ENCODE results near the gene PTPRK.

Gene PTPRK

DNA sequence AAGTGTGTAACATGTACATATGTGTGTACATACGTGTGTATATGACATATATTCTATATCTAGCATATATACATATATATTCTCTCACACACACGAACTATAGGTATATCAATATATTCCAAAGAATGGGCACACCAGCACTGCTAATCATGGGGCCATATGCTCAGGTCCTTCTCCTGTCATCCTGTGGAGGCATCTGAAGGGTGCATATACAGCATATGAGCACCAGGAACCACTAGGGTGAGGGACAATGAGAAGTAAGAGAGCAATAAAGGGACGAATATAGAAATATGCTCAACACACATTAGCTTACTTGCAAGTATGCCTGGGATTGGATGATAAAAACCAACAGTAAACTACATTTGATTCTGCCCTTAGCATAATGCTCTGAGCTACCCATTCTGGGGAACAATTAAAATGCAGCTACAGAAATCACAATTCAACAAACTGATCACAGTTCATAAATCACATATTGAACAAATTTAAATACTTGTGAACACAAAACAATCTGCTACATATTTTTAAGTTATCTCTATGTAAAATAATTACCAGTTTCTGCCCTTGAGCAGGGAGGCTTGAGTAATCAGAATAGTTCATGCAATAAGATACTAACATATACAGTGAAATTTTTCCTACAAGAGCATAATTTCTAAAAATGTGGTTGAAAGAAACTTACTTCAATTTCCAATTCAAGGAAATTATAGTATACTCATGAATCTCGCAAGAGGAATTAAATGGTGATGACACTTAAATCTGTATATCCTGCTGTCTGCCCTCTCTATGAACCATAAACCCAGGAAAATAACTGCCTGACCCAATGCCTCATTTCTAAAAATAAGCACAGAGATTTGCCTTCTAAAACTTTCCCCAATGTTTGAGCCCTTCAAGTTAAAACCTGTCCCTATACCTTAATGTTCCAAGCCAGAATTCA, 347.4 kb downstream of the PTPRK start:
- no peak for ATAC-seq

DNA sequence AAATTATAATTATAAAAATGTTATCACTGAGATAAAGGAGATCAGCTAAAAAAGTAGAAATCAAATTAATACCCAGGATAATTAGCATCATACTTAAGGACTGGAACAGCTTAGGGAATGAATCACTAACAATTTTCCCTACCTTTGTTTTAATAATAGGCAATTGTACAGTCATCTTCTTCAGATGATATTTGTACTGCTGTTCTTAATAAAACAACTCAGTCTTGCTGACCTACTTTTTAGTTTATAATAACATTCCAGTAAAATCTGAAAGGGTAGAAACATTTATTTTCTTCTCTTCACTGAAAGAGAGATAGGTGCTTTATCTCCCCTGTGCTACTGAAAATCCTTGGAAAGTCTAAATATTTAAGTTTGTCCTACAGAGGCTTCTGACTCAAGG, 348.3 kb downstream of the PTPRK start:
- ATAC-seq: no peak

DNA sequence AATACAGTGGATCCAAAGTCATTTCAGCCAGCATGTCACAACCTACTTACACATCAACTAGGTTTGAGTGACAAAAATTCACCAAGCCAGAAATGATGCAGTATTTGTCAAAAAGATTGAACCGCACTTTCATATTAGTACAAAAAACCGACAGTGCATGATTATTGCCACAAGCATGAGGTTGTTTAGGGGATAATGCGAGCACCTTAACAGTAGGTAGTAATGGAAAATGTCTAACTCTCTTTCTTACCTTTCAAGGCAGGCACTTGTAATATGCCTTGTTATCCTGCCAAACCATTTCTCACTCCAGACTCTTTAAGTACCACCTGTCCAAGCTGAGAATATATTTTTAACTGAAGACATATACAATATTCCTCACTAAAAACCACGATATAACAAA, 349.2 kb downstream of the PTPRK start:
- no peak for ATAC-seq

DNA sequence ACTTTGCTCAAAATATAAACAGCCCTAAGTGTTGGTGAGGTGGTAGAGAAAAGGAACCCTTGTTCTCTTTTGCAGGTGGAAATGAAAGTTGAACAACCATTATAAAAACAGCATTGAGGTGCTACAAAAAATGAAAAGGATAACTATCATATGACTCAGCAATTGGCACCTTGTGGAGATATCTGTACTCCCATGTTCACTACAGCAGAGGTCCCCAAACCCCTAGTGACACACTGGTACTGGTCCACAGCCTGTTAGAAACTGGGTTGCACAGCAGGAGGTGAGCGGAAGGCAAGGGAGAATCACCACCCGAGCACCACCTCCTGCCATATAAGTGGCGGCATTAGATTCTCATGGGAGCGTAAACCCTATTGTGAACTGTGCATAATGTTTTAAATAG, 352.2 kb downstream of the PTPRK start:
- ATAC-seq: no peak

DNA sequence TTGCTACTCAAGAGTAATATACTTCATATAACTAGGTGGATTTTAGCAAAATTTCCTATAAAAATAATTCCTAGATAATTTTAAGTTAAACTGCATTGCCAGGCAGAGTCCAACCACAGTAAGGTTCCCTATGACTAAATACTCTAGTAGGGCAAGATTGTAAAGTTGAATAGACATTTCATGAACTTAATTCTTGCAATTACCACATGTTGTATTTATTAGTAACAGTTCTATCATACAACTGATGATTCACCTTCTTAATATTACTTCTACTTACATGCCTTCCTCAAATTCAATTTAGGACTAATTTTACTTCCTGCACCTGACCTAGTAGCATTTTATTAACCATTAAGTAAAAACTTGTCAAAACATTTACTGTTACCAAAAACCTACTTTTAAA, 352.8 kb downstream of the PTPRK start:
- no peak for ATAC-seq

DNA sequence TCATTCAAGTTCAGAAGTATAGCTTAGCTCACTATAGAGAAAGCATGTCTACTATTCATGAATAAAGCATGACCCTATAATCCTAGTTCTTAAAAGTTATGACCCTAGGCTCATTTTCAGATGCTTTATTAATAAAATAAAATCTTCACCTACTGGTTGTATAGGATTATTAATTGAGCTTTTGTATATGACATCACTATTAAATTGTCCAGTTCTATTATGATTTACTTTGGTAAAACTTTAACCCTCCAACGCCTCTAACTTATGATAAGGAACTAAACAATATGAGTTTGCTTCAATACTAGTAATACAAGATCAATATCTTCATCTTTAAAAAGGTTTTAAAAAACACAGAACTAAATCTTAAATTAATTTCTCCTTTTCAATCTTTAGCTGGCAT, 356.1 kb downstream of the PTPRK start:
- no peak for ATAC-seq

DNA sequence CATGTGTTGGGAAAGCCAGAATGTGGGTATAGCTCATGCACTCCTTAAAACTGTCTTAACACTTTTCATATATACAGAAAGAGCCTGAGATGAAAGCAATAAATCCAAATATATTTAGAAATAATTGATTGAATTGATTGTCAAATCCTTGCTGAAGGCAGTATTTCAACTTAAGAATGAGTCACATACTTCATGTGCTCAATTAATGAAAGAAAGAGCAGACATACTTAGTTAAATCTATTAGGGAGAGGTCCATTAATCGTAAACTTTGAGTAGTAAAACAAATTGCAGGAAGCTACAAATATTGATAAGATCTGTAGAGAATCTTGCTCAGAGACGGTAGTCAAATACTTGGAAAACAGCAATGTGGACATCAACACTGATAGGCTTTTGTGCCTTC, 358.0 kb downstream of the PTPRK start:
- no peak for ATAC-seq

DNA sequence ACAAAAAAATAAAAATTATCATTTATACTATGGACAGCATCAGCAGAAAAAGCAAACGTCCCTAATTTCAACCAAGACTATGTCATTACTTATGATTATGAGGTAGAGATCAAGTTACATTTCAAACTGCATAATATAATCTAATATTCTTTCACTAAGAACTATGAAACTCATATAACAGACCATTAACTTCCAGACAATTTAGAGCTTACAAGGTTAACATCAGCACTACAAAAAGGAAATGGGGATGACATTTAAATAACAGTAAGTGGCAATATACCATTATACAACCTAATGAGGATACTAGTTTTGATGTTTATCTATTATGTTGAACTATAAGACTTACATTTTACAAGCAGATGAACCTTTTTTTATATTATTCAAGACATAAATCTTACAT, 358.6 kb downstream of the PTPRK start:
- ATAC-seq: no peak

DNA sequence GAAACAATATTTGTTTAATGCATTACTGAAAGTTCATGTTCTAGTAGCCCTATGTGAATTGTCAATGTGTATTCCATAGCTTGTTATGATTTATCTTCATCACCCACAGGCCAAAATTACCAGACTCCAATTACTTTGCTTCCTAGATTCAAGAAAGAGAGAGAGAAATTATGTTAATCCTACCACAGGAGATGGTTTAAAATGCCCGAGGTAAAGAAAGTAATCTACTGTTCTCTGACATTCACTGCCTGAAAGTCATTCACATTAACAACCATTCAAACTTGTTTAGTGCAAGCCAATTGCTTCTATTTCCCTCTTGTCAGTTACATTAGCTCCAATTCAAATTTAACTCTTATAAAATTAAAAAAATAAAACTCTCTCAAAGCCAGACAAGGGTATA, 359.1 kb downstream of the PTPRK start:
- no peak for ATAC-seq

DNA sequence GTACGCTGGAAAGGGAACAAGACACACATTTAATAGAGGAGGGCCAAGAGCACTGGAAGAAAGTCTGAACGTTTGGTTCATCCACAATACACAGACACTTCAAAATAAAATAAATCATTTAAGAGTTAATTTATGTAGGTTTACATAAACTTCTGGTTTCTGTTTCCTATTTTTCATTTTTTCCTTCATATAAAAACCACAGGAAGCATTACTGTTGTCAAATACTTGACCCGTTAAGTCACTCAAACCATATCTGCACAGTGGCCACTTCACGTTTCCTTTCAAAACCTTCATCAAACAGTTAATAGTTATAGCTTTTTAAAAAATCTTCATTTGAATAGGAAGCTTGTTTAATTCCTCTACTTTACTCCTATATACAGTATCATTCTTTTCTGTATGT, 361.9 kb downstream of the PTPRK start:
- no peak for ATAC-seq

DNA sequence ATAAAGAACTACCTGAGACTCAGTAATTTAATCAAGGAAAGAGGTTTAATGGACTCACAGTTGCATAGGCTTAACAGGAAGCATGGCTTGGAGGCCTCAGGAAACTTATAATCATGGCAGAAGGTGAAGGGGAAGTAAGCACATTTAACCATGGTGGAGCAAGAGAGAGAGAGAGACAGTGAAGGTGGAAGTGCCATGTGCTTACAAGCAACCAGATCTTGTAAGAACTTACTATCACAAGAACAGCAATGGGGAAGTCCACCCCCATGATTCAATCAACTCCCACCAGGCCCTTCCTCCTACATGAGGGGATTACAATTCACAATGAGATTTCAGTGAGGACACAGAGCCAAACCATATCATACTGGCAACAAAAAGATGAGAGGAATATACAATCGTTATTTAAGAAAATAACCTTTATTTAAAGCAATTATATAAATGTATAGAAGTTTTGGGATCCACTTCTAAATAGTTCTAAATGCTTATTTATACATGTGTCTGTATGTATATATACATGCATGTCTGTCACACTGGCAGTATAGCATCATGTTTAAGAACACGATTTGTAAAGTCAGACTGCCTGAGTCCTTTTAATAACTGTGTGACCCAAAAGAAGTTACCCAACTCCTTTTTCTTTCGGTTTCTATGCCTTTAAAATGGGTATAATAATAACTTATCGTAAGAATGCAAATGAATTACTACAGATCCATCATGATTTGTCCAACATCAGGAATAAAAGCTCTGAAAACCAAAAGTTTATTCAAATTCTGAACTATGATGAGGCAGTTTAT, 363.9 kb downstream of the PTPRK start:
- no peak for ATAC-seq

DNA sequence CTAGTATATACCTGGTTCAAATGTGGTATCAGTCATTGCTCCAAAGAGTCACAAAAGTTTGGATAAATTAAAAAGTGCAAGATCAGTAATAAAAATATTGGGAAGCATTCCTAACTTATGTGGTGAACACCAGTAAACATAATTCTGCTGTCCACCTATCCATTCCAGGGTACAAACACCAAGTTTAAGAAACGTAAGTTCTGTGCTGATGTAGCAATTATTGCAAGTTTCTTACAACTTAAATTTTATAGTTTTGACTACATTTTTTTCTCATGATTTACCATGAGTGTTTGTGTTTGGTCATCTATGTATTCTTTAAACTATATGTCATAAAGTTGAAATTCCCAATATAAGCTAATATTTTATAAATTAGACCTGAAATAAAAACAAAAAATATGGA, 364.6 kb downstream of the PTPRK start:
- ATAC-seq: no peak

DNA sequence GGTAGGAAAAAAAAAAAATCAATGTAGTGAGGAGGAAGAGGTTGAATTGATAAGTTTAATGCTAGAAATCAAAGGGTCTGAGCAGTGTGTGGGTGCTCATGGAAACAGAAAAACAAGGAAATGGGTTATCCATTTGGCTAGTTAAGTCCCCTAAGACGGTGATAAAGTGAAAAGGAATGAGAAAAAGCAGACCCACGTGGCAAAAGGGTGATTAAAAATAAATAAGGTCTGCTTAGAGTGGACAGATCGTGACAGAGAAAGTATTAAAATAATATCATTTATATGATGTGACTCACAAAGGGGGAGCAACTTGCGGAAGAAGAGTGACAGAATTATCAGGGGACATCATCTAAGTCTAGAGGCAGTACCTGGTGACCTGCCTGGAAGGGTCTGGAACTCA, 367.8 kb downstream of the PTPRK start:
- ATAC-seq: no peak

DNA sequence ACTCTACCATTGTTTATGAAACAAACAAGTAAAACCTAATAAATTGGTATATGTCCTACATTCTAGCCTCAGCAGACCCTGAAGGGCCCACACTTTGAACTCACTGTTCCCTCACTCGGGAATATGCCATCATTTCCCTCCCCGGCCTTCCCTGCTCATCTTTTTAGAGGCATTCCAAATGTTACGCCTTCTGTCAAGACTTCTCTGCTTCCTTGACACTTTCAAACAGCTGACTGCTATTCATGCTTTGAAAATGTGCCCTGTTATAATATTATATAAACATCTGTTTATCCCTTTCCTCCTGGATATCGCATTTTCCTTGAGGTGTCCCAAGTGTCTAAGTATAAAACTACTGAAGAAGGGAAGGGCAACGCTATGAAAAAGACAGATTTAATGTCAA, 370.0 kb downstream of the PTPRK start:
- ATAC-seq: no peak

DNA sequence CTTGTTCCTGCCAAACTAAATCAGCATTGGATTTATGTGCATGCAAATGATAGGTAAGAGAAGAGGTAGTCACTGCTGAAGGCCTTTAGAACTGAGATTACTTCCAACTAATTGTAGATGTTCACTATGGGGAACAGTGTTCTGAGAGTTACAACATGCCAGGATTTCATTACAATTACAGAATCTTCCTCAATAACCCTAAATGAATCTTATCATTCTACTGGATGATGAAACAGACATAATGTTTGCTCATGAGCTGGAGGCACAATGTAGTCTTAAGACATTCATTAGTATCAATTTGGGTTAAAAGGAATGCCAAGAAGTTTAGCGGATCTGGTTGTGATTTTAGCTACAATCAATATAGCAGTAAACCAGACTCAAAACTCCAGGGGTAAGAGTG, 370.6 kb downstream of the PTPRK start:
- ATAC-seq: no peak

DNA sequence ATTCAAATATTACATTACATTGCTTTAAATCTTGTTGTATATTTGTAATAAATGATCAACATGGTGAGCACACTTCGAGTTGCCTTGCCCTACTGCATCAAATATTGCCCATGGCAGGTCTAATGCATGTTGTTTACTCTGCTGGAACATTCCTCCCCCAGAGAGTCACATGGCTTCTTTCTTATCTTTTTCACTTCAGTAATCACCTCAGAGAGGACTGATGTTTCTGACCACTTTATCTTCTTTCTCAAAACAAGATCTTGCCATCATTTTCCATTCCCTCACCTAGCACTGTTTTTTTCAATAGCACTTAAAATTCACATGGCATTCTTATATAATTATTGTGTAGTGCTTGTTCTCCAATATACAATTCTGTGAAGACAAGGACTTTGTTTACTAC, 376.1 kb downstream of the PTPRK start:
- ATAC-seq: no peak

DNA sequence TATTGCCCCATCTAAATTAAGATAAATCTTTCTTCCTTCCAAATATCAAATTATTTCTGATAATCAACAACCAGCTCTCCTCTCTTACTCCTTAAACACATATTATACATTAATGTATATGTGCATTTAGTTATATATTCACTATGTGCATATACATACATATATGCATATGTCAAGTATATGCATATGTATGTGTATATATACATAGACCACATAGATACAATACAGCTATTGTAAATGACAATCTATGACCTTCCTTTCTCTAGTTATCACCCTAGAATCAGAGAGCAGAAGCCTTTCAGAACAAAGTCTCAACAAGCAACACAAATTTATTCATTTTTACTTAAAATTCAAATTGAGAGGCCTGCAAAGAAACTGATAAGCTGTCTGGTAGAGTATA, 378.5 kb downstream of the PTPRK start:
- ATAC-seq: no peak

DNA sequence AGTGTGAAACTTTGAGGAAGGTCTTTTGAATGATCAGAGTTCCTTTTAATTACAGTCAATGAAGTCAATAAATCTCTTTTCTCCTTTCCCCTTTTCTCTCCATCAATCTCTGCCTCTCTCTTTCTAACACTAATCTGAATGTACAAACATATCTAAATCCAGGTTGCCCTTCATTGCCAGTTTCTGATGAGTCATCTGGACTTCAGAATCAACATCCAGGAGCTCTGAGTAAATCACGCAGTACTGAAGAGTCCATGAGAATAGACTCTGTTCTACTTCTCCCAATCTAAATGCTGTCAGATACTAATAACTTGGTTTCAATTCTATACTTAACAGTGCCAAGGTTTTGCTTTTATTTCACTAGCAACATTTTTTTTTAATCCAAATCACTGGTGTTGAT, 380.9 kb downstream of the PTPRK start:
- ATAC-seq: no peak

DNA sequence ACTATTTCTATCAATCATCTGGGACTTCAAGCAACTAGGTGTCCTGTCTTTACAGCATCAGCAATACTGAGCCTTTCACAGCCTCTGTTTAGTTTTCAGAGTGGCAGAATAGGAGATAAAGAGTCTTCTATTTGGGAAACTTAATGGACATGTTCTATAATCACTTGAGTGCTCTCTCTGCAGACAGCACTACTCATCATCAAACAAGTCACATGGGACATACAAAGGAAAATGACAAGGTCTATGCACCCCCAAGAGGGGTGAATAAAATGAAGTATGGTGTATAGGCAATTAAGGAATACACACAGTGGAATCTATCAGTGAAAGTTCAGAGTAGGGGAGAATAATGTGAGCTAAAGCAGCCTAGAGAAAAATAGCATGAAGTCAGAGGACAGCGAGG, 381.7 kb downstream of the PTPRK start:
- no peak for ATAC-seq

DNA sequence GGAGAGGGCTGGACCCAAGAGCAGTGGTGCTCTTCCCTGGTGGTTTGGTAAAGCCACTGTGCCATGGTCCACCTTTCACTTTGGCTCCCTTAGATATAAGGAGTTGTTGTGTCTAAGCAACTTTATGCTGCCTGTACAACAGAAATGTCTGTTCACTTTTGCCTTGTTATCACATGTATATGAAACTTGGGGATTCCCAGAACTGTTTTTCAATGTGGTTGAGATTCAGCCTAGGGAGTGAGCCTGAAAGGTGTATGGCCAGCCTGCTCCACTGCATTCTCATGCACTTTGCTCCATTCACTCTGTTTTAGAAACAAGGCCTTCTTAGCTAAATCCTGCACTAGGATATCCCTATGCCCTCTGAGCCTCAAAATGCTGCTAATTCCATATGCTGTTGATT, 385.1 kb downstream of the PTPRK start:
- no peak for ATAC-seq

DNA sequence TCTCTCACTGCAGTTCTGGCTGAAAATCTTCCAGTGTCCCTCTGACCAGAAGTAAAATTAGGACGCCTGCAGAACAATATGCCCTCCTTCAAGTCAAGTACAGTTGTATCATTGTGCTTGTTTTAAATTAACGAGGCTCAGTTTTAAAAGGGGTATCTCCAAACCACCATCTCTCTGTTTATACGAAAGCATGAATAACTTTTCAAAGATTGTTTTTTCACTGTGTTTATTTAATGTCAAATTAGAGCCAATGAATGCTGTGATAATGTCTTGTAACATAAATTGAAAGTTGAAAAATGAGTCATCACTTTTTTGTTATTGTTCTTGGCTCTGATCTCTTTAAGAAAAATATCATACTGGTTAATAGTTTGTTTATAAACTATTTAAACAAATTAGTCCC, 388.8 kb downstream of the PTPRK start:
- ATAC-seq: no peak

DNA sequence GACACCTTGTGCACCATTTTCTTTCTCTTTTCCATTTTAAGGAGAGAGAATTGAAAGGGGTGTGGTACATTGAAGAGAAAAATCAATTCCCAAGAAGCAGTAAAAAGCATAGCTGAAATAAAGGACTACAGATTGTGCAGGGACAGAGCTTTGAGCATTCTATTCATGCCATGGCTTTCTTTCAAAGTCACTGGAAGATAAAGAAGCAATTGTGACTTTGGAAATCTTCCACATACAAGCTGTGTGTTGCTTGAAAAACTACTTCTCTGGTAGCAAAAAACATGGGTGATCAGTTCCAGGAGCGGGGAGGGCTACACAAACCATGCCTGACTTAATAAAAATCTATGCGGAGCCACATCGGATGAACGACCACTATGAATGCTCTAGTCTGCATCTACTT, 389.4 kb downstream of the PTPRK start:
- no peak for ATAC-seq

DNA sequence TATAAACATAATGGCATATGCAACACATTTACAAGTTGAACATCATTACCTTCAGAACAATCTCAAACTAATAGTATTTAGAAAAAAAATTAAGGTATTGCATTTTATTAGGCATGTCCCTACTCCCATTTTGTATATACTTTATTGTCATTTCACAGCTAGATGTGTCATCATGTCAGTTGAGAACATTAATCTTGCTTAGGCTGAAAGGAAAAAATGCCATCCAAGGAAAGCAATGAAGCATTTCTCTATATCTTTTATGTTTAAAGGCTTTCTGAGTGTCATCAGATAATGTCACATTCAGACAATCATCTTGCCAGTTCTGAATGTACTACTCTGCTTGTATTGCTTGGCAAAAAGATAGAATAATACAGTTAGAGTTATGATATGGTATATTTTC, 390.7 kb downstream of the PTPRK start:
- no peak for ATAC-seq

DNA sequence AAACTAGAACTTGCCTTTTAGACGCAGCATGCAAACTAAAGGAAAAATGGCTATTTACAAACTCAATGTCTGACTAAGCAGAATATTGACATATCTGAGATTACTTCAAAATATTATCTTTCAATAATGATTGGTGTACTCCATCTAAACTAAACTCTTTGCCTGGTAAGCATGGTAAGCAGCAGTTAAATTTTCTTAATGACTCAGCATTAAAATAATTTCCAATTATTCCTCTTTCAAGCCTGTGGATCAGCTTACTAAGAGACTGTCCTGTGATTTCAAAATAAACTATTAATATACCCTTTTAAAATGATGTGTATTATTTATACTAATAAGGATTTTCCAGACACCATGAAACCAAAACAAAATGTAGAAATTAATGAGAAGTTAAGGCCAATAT, 392.7 kb downstream of the PTPRK start:
- no peak for ATAC-seq
